ENCODE results near the gene ARHGAP18. TPM values are rescaled to one million over a fixed set of nuclear protein-coding genes. Genes with fewer than 3 reads are reported as not detected.

The ARHGAP18 gene
- total RNA-seq, 1 donor = 47.1 TPM

DNA sequence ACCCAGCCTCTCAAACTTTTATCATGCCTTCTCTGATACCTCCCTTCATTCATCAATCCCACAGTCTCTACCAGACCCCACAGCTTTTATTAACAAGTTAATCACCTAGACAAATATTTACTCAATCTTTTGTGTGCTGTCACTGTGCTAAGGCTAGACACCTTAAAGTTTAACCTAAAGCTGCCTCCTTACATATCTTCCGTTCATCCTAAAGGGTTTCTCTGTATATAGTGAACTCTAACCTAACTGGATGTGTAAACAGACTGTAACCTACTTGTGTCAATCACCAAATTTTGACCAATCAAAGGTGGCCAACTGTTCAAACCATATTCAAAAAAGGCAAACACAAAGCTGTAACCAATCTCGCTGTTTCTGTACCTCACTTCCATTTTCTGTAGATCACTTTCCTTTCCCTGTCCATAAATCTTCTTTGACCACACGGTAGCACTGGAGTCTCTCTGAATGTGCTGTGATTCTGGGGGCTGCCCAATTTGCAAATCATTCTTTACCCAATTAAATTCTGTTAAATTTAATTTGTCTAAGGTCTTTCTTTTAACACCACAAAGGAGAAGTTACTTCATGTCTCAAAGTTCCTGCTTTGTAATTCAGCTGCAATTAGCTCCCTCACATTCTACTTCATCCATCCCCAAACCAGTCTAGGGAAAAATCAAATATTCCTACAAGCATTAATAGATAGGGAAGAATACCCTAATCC, 72.5 kb downstream of the ARHGAP18 start:
- no peak overlapping the region for H3K4me3 ChIP-seq (ENCODE audit: low read depth, low read length)
- no peak for DNase-seq (ENCODE audit: low read depth)
- TF ChIP-seq, protein P1, sequence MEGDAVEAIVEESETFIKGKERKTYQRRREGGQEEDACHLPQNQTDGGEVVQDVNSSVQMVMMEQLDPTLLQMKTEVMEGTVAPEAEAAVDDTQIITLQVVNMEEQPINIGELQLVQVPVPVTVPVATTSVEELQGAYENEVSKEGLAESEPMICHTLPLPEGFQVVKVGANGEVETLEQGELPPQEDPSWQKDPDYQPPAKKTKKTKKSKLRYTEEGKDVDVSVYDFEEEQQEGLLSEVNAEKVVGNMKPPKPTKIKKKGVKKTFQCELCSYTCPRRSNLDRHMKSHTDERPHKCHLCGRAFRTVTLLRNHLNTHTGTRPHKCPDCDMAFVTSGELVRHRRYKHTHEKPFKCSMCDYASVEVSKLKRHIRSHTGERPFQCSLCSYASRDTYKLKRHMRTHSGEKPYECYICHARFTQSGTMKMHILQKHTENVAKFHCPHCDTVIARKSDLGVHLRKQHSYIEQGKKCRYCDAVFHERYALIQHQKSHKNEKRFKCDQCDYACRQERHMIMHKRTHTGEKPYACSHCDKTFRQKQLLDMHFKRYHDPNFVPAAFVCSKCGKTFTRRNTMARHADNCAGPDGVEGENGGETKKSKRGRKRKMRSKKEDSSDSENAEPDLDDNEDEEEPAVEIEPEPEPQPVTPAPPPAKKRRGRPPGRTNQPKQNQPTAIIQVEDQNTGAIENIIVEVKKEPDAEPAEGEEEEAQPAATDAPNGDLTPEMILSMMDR (IDR thresholded peaks at IDR 0.05; ENCODE audit: insufficient read depth, low read depth, low read length) = no peak

- TF ChIP-seq, protein P1 (IDR thresholded peaks at IDR 0.05; ENCODE audit: insufficient read depth, low read depth, low read length) = no peak
- H3K4me3 ChIP-seq (ENCODE audit: low read depth, low read length) = no peak overlapping the region
- peak; percentile 78 for DNase-seq (ENCODE audit: low read depth)
Measured at GRCh38 chr6:129635396-129636130, 74.4 kb downstream of the ARHGAP18 start.

- TF ChIP-seq, protein P1 (IDR thresholded peaks at IDR 0.05; ENCODE audit: insufficient read depth, low read depth, low read length) = no peak
- DNase-seq (ENCODE audit: low read depth) = no peak
- no peak overlapping the region for H3K4me3 ChIP-seq (ENCODE audit: low read depth, low read length)
Measured at GRCh38 chr6:129634411-129635230, 75.4 kb downstream of the ARHGAP18 start.

DNA sequence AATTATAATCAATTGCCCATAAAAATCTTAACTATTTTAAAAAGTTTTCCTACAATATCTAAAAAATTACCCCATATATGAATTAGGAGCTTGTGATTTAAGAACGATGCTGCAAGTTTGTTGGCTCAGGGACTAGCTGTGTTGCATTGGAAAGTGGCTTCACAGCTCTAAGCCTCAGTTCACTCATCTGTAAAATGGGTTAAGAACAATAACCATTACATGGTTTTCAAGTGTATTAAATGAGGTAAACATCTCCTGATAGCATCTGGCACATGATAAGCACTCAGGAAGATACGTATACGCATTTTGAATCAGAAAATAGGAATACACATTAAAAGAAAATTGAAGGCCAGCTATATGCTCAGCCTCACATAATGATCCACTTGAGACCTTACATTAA, 76.4 kb downstream of the ARHGAP18 start:
- TF ChIP-seq, protein P1 (IDR thresholded peaks at IDR 0.05; ENCODE audit: insufficient read depth, low read depth, low read length) = no peak
- H3K4me3 ChIP-seq (ENCODE audit: low read depth, low read length) = no peak overlapping the region
- no peak for DNase-seq (ENCODE audit: low read depth)

DNA sequence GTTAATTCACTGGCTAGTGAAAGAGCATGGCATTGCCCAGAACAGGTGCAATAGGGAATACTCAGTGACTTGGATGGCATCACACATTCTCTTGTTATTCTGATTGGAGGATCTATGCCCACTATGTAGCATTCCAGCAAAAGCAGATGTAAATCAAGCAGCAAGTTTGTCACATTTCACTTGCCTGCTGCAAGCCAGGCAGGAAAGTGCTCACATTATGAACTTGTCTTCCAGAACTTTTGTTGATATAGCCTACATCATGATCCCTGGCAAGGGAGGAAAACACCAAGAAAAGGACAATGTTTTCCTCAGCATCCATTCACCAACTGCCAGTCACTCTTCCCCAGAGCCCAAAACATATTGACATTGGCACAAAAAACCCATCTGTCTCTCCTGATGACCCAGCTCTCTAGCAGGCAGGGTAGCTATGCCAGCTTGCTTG, 77.8 kb downstream of the ARHGAP18 start:
- H3K4me3 ChIP-seq (ENCODE audit: low read depth, low read length) = no peak overlapping the region
- TF ChIP-seq, protein P1 (IDR thresholded peaks at IDR 0.05; ENCODE audit: insufficient read depth, low read depth, low read length) = no peak
- no peak for DNase-seq (ENCODE audit: low read depth)

DNA sequence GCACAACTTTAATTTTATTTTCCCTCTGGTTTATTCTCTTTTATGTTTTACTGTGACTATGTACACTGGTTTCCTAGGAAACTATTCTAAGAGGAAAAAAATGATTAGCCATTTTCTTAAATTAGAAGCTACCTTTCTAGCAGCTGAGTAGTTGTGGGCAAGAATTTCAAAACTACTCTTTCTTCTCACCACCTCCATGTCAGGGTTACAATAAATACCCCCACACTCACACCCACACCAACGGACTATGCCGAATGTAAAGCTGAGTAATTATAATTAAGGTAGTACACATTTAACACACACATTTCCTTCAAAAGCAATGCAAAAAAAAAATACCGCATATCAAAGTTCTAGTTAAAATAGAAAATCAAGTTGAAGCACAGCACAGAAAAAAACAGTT, 78.9 kb downstream of the ARHGAP18 start:
- TF ChIP-seq, protein P1 (IDR thresholded peaks at IDR 0.05; ENCODE audit: insufficient read depth, low read depth, low read length) = no peak
- DNase-seq (ENCODE audit: low read depth) = no peak

More for the DNA sequence above, 78.9 kb downstream of the ARHGAP18 start:
- no peak overlapping the region for H3K4me3 ChIP-seq (ENCODE audit: low read depth, low read length)

Measured in fibroblast of villous mesenchyme (primary cell).